Endothelial cell of umbilical vein (primary cell): ENCODE results near the gene CCDC27. TPM values are rescaled to one million over a fixed set of nuclear protein-coding genes. Genes with fewer than 3 reads are reported as not detected.

Experiments used
- Bru-seq: library from RNA; stranded (reverse); fragments of 400-500 nt; gene quantifications from one replicate; lab custom pipeline; 2021; lab: Mats Ljungman, UMichigan
- BruChase-seq, 2 experiments: library from RNA; stranded (reverse); fragments of 400-500 nt; gene quantifications; one replicate each; lab custom pipeline; 2021; lab: Mats Ljungman, UMichigan
- BruUV-seq: library from RNA; stranded (reverse); fragments of 400-500 nt; replicated peaks from 2 replicates; lab custom pipeline; 2021; lab: Mats Ljungman, UMichigan
- CTCF ChIA-PET: fragments of 300-600, 350-600 bp; sonication (Branson Sonifier 250); formaldehyde crosslinking; loops from one replicate; lab custom pipeline; 2021; ENCODE audit warnings: antibody characterized with exemption, inconsistent platforms; lab: Charles Lee
- POLR2A ChIA-PET: fragments of 300-600, 350-600 bp; sonication (Branson Sonifier 250); formaldehyde crosslinking; loops from one replicate; lab custom pipeline; 2021; ENCODE audit warnings: antibody characterized with exemption, inconsistent platforms; lab: Charles Lee
- DNase-seq: peaks from one replicate; pipeline ENCODE4 v3.0.0-alpha.2; 2011; ENCODE audit warnings: low read depth, low spot score
- FAIRE-seq: peaks from 2 replicates; lab custom pipeline; 2011; peaks lifted over from hg19 to GRCh38; lab: Jason Lieb, UNC
- H2AFZ ChIP-seq: 2 replicates; pipeline ENCODE4 v1.6.0; 2012; ENCODE audit warnings: low read depth, low read length, control low read depth, inconsistent platforms
- H3K27ac ChIP-seq: 2 replicates; pipeline ENCODE4 v1.5.1; 2011; ENCODE audit warnings: low read depth, mild to moderate bottlenecking, control low read depth, low read length, moderate library complexity; ENCODE audit not compliant: insufficient read depth
- H3K27me3 ChIP-seq, 2 experiments: 2 replicates each; pipeline versions ENCODE4 v1.6.0 to v1.6.1; 2011; ENCODE audit warnings: low read length in 2 of 2, mixed read lengths in 1 of 2; ENCODE audit not compliant: control insufficient read depth in 2 of 2, insufficient read depth in 2 of 2
- H3K36me3 ChIP-seq, 2 experiments: 2 replicates in 1 of 2; 3 replicates in 1 of 2; pipeline ENCODE4 v1.5.1; 2011; ENCODE audit warnings: low read length in 2 of 2, mild to moderate bottlenecking in 1 of 2, moderate library complexity in 1 of 2; ENCODE audit not compliant: control insufficient read depth in 2 of 2, insufficient read depth in 2 of 2; ENCODE audit errors: extremely low read depth in 1 of 2
- H3K4me1 ChIP-seq: 3 replicates; pipeline ENCODE4 v1.5.1; 2011; ENCODE audit warnings: mild to moderate bottlenecking, low read length; ENCODE audit not compliant: control insufficient read depth, insufficient read depth; ENCODE audit errors: extremely low read depth
- H3K4me2 ChIP-seq: 2 replicates; pipeline ENCODE4 v1.6.1; 2011; ENCODE audit warnings: low read length, control low read depth, mixed read lengths; ENCODE audit not compliant: insufficient read depth
- H3K4me3 ChIP-seq, 3 experiments: fragments of 200-600 bp in 1 of 3; sonication (generic), shearing (Covaris generic) in 1 of 3; replicated peaks in 1 of 3; 2 replicates each; pipeline ENCODE4 v1.5.1; 2011 to 2016; ENCODE audit warnings: control low read depth in 3 of 3, low read length in 3 of 3, mild to moderate bottlenecking in 2 of 3, inconsistent platforms in 1 of 3, low read depth in 1 of 3, moderate library complexity in 1 of 3; ENCODE audit not compliant: insufficient read depth in 1 of 3
- H3K79me2 ChIP-seq: 2 replicates; pipeline ENCODE4 v1.6.0; 2012; ENCODE audit warnings: low read length, inconsistent platforms; ENCODE audit not compliant: control insufficient read depth, insufficient read depth
- H3K9ac ChIP-seq: replicated peaks from 2 replicates; pipeline ENCODE3; 2011; ENCODE audit warnings: low read length, control low read depth; ENCODE audit not compliant: insufficient read depth; ENCODE audit errors: extremely low read depth
- H3K9me1 ChIP-seq: replicated peaks from 3 replicates; pipeline ENCODE4 v1.6.0; 2011; ENCODE audit warnings: mild to moderate bottlenecking, low read length; ENCODE audit not compliant: control insufficient read depth, insufficient read depth; ENCODE audit errors: extremely low read depth
- H3K9me3 ChIP-seq: replicated peaks from 2 replicates; pipeline ENCODE4 v1.5.1; 2012; ENCODE audit warnings: low read length, inconsistent platforms; ENCODE audit not compliant: control insufficient read depth, insufficient read depth
- H4K20me1 ChIP-seq: replicated peaks from 2 replicates; pipeline ENCODE3; 2011; ENCODE audit warnings: mild to moderate bottlenecking, low read length; ENCODE audit not compliant: control insufficient read depth, insufficient read depth; ENCODE audit errors: extremely low read depth
- CTCF ChIP-seq, 2 donors: IDR thresholded peaks; 1 replicate in 1 of 2; 2 replicates in 1 of 2; pipeline ENCODE4 v1.5.1; 2011; ENCODE audit warnings: low read length in 2 of 2, mild to moderate bottlenecking in 2 of 2, moderate library complexity in 2 of 2, control low read depth in 1 of 2, inconsistent platforms in 1 of 2, low read depth in 1 of 2; ENCODE audit not compliant: insufficient read depth in 1 of 2; ENCODE audit errors: extremely low read depth in 1 of 2
- EZH2 ChIP-seq: IDR thresholded peaks from 2 replicates; pipeline ENCODE4 v1.6.1; 2012; ENCODE audit warnings: borderline replicate concordance, low read depth, mild to moderate bottlenecking, moderate library complexity, low read length, inconsistent platforms; ENCODE audit not compliant: severe bottlenecking
- FOS ChIP-seq: IDR thresholded peaks from 2 replicates; pipeline ENCODE4 v1.6.1; 2011; ENCODE audit warnings: mild to moderate bottlenecking, low read length, moderate library complexity, borderline replicate concordance; ENCODE audit not compliant: insufficient read depth
- GATA2 ChIP-seq: IDR thresholded peaks from 2 replicates; pipeline ENCODE4 v1.7.0; 2011; ENCODE audit warnings: low read depth, mild to moderate bottlenecking, moderate library complexity, mixed read lengths, low read length; ENCODE audit not compliant: insufficient read length, insufficient read depth
- JUN ChIP-seq: IDR thresholded peaks from 2 replicates; pipeline ENCODE4 v1.6.1; 2011; ENCODE audit warnings: borderline replicate concordance, low read depth; ENCODE audit not compliant: insufficient read length, insufficient read depth
- MAX ChIP-seq: IDR thresholded peaks from 2 replicates; pipeline ENCODE4 v1.6.1; 2011; ENCODE audit not compliant: insufficient read depth, insufficient read length
- MYC ChIP-seq: IDR thresholded peaks from one replicate; pipeline ENCODE4 v1.6.1; 2011; ENCODE audit warnings: mild to moderate bottlenecking, low read depth, low read length
- POLR2A ChIP-seq: IDR thresholded peaks from 2 replicates; pipeline ENCODE4 v1.6.1; 2012; ENCODE audit warnings: low read depth, mild to moderate bottlenecking, control low read depth, low read length
- POLR2AphosphoS5 ChIP-seq: IDR thresholded peaks from 2 replicates; pipeline ENCODE4 v1.6.1; 2012; ENCODE audit warnings: low read depth, mild to moderate bottlenecking, control low read depth, low read length, moderate library complexity; ENCODE audit not compliant: insufficient read depth
- dilution Hi-C: fragments of 300-500 bp; cut with MboI; formaldehyde crosslinking; loops from one replicate; pipeline ENCODE4 v1.15.0; 2019; ENCODE audit warnings: low sequenced_read_pairs; ENCODE audit not compliant: extremely low pct_ligation_motif_present
- intact Hi-C: fragments of 100-400 bp; cut with micrococcal nuclease; formaldehyde crosslinking; loops from one replicate; pipeline ENCODE4 v1.10.0; 2022
- long read RNA-seq: library from polyadenylated mRNA; stranded (forward); transcript quantifications from one replicate; pipeline ENCODE4 v2.0.0, GENCODE V29; 2021
- polyA minus RNA-seq, 3 experiments: library from RNA; depleted of rRNA, polyadenylated mRNA; stranded (reverse); fragments of >200 nt; gene quantifications; 1 replicate in 1 of 3; 2 replicates in 2 of 3; pipeline ENCODE4 v1.2.3, GENCODE V29; 2011
- polyA plus RNA-seq, 4 experiments: library from polyadenylated mRNA; depleted of rRNA in 3 of 4; stranded (reverse) in 3 of 4; unstranded in 1 of 4; fragments of >200 nt; gene quantifications; 2 replicates each; pipeline versions ENCODE4 v1.2.1 to v1.2.3, GENCODE V29; 2011 to 2012; ENCODE audit warnings: missing spikeins in 1 of 4
- total RNA-seq: library from RNA; stranded (reverse); gene quantifications from 2 replicates; pipeline ENCODE4 v1.2.3, GENCODE V29; 2021

Gene CCDC27
- total RNA-seq (not detected in 2 replicates), polyA plus RNA-seq (not detected in 2 replicates), polyA minus RNA-seq (not detected in 2 replicates), Bru-seq, nascent RNA (not detected), BruChase-seq, experiment 1, labeled RNA remaining after a 6-hour chase (not detected), BruChase-seq, experiment 2, labeled RNA remaining after a 2-hour chase (not detected)
- polyA plus RNA-seq (2011; cell fraction: cytosol; rRNA removed), result not detected in 2 replicates
- polyA plus RNA-seq (2011; cell fraction: nucleus; rRNA removed), result not detected in 2 replicates
- not detected in 2 replicates for polyA plus RNA-seq (2012)
- polyA minus RNA-seq (2011; cell fraction: cytosol; rRNA and poly(A)+ RNA removed), result not detected
- polyA minus RNA-seq (2011; cell fraction: nucleus; rRNA and poly(A)+ RNA removed), result not detected in 2 replicates
- long read RNA-seq, result 0 reads

- intact Hi-C loops, result no loop called here
- FAIRE-seq (no peak), DNase-seq (no peak)
- no TSS peak for BruUV-seq
- H4K20me1 ChIP-seq, result no peaks in the 10 kb centered on the region
- H3K4me2 ChIP-seq, result no peak within 1 kb of the TSS
- no peaks in the 10 kb centered on the region for H3K9me3 ChIP-seq
- H3K27me3 ChIP-seq, result peaks cover 0 to 8% of the 10 kb centered on the region in 2 experiments
- H2AFZ ChIP-seq, result no peak within 1 kb of the TSS
- H3K4me3 ChIP-seq, result no peak within 1 kb of the TSS
- H3K36me3 ChIP-seq, result no peaks in the 10 kb centered on the region
- H3K4me1 ChIP-seq, result peaks cover 4% of the 10 kb centered on the region
- H3K9me1 ChIP-seq, result no peaks in the 10 kb centered on the region
- POLR2A ChIA-PET, result no interaction called here
- TF ChIP-seq MYC (no peak), CTCF (IDR thresholded peaks at IDR 0.05; ENCODE audit: extremely low read depth in 1 of 2, insufficient read depth in 1 of 2, low read depth in 1 of 2, low read length in 2 of 2) (no peak), MAX (no peak), FOS (no peak), POLR2AphosphoS5 (no peak), GATA2 (no peak), POLR2A (no peak), EZH2 (no peak), JUN (no peak)
- H3K79me2 ChIP-seq, result no peaks in the 10 kb centered on the region
- H3K9ac ChIP-seq, result no peak within 1 kb of the TSS
- H3K27ac ChIP-seq, result no peak within 1 kb of the TSS
- CTCF ChIA-PET, result interaction anchor here (1.1 kb wide), 1 partner anchor 28 kb away, joined by 3 read pairs; no protein-coding TSS in a partner anchor
- dilution Hi-C loops, result no loop called here
These were observed at the start of gene CCDC27 for GRCh38 chr1:3752400-3752945. TSS of gene CCDC27 (plus strand) at chr1:3752450. CDS start at chr1:3752482, 32 bp downstream.
